Medulla oblongata (tissue), 1 donor: ENCODE data around the gene HOXD13.
A peak's percentile ranks its signal among the peaks of the same experiment; 100 is the strongest.

Source experiments
- DNase-seq: peaks from one replicate; pipeline ENCODE4 v3.0.0-alpha.2; 2015; ENCODE audit errors: extremely low spot score

The HOXD13 gene

GRCh38 chr2:176094349-176094748 lies 1.8 kb downstream of the HOXD13 start:
- no peak for DNase-seq

GRCh38 chr2:176095421-176095820 lies 2.9 kb downstream of the HOXD13 start:
- DNase-seq = no peak

GRCh38 chr2:176096243-176096985 lies 3.9 kb downstream of the HOXD13 start:
- DNase-seq = no peak

GRCh38 chr2:176096986-176097819 lies 4.7 kb downstream of the HOXD13 start:
- peak; percentile 53 for DNase-seq

- DNase-seq = no peak
Measured at GRCh38 chr2:176097820-176098365, 5.4 kb downstream of the HOXD13 start.

- no peak for DNase-seq
Measured at GRCh38 chr2:176098366-176099158, 6.0 kb downstream of the HOXD13 start.

- DNase-seq = no peak
Measured at GRCh38 chr2:176099159-176099727, 6.7 kb downstream of the HOXD13 start.

GRCh38 chr2:176099728-176100546 lies 7.4 kb downstream of the HOXD13 start, which contains the start of gene HOXD12:
TSS of gene HOXD12 (plus strand) at chr2:176099795. CDS start at chr2:176099802, 7 bp downstream.
- no peak for DNase-seq

GRCh38 chr2:176100547-176101140 lies 8.1 kb downstream of the HOXD13 start:
- DNase-seq = no peak

GRCh38 chr2:176101216-176101830 lies 8.8 kb downstream of the HOXD13 start:
- no peak for DNase-seq

- DNase-seq = no peak
Measured at GRCh38 chr2:176101842-176102241, 9.3 kb downstream of the HOXD13 start.

- no peak for DNase-seq
Measured at GRCh38 chr2:176102309-176102866, 9.9 kb downstream of the HOXD13 start.

GRCh38 chr2:176103194-176103593 lies 10.7 kb downstream of the HOXD13 start:
- DNase-seq = no peak

GRCh38 chr2:176103742-176104315 lies 11.3 kb downstream of the HOXD13 start:
- DNase-seq = no peak

- DNase-seq = no peak
Measured at GRCh38 chr2:176104316-176105077, 12.0 kb downstream of the HOXD13 start.

- DNase-seq = no peak
Measured at GRCh38 chr2:176105078-176105729, 12.7 kb downstream of the HOXD13 start.

GRCh38 chr2:176105730-176106580 lies 13.4 kb downstream of the HOXD13 start:
- no peak for DNase-seq
